HEK293 (cell line): Measurements from ENCODE around the gene LMF1.

Source experiments
- MYNN ChIP-seq: fragments of 450-650 bp; formaldehyde crosslinking; IDR thresholded peaks from 2 replicates; pipeline ENCODE4 v1.5.1; 2016; ENCODE audit warnings: missing biosample characterization, missing genetic modification characterization, borderline replicate concordance
- REPIN1 ChIP-seq: fragments of 450-650 bp; formaldehyde crosslinking; IDR thresholded peaks from 2 replicates; pipeline ENCODE4 v1.5.1; 2017; ENCODE audit warnings: missing biosample characterization, missing genetic modification characterization, low read depth
- WT1 ChIP-seq: fragments of 450-650 bp; formaldehyde crosslinking; IDR thresholded peaks from 2 replicates; pipeline ENCODE4 v1.5.1; 2016; ENCODE audit warnings: missing biosample characterization, missing genetic modification characterization
- ZFP37 ChIP-seq: fragments of 450-650 bp; formaldehyde crosslinking; IDR thresholded peaks from 2 replicates; pipeline ENCODE4 v1.5.1; 2016; ENCODE audit warnings: missing biosample characterization, missing genetic modification characterization
- ZNF292 ChIP-seq: fragments of 450-650 bp; formaldehyde crosslinking; IDR thresholded peaks from 2 replicates; pipeline ENCODE4 v1.5.1; 2016; ENCODE audit warnings: low read depth, missing biosample characterization, missing genetic modification characterization, borderline replicate concordance
- ZNF768 ChIP-seq: fragments of 450-650 bp; formaldehyde crosslinking; IDR thresholded peaks from 2 replicates; pipeline ENCODE4 v1.5.1; 2018; ENCODE audit warnings: missing biosample characterization, mild to moderate bottlenecking, missing genetic modification characterization
- TF ChIP-seq, protein P1 (sequence below): fragments of 450-650 bp; IDR thresholded peaks from 2 replicates; pipeline ENCODE4 v1.5.1; 2018; ENCODE audit warnings: missing biosample characterization, missing genetic modification characterization
- TF ChIP-seq, protein P2 (sequence below): fragments of 450-650 bp; formaldehyde crosslinking; IDR thresholded peaks from 2 replicates; pipeline ENCODE4 v1.5.1; 2016; ENCODE audit warnings: missing biosample characterization, missing genetic modification characterization
- TF ChIP-seq, protein P3 (sequence below): fragments of 450-650 bp; formaldehyde crosslinking; IDR thresholded peaks from 2 replicates; pipeline ENCODE4 v1.5.1; 2016; ENCODE audit warnings: missing biosample characterization, missing genetic modification characterization

DNA sequence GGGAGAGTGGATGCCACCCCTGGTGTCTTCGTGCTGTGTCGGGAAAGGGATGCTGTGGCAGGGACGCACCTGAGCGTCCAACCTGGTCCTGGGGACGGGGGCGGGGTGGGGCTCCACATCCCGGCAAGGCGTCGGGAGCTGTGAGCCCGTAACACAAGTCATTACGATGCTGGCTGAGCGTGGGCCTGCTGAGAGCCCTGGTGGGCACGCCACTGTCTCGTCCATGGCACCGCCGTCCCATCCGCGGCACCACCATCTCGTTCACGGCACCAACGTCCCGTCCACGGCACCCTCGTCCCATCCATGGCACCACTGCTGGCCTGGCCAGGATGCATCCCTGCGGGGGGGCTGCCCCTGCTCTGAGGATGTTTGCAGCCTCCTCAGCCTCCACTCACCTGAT, 146.2 kb downstream of the LMF1 start:
- TF ChIP-seq, protein P1, sequence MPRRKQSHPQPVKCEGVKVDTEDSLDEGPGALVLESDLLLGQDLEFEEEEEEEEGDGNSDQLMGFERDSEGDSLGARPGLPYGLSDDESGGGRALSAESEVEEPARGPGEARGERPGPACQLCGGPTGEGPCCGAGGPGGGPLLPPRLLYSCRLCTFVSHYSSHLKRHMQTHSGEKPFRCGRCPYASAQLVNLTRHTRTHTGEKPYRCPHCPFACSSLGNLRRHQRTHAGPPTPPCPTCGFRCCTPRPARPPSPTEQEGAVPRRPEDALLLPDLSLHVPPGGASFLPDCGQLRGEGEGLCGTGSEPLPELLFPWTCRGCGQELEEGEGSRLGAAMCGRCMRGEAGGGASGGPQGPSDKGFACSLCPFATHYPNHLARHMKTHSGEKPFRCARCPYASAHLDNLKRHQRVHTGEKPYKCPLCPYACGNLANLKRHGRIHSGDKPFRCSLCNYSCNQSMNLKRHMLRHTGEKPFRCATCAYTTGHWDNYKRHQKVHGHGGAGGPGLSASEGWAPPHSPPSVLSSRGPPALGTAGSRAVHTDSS (tag by site-specific recombination), result no peak
- TF ChIP-seq, protein P2, sequence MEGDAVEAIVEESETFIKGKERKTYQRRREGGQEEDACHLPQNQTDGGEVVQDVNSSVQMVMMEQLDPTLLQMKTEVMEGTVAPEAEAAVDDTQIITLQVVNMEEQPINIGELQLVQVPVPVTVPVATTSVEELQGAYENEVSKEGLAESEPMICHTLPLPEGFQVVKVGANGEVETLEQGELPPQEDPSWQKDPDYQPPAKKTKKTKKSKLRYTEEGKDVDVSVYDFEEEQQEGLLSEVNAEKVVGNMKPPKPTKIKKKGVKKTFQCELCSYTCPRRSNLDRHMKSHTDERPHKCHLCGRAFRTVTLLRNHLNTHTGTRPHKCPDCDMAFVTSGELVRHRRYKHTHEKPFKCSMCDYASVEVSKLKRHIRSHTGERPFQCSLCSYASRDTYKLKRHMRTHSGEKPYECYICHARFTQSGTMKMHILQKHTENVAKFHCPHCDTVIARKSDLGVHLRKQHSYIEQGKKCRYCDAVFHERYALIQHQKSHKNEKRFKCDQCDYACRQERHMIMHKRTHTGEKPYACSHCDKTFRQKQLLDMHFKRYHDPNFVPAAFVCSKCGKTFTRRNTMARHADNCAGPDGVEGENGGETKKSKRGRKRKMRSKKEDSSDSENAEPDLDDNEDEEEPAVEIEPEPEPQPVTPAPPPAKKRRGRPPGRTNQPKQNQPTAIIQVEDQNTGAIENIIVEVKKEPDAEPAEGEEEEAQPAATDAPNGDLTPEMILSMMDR (tag by site-specific recombination), result no peak
- TF ChIP-seq MYNN (tag by site-specific recombination), result no peak
- TF ChIP-seq ZNF292, result no peak
- no peak for TF ChIP-seq ZFP37 (tag by site-specific recombination)
- TF ChIP-seq, protein P3, sequence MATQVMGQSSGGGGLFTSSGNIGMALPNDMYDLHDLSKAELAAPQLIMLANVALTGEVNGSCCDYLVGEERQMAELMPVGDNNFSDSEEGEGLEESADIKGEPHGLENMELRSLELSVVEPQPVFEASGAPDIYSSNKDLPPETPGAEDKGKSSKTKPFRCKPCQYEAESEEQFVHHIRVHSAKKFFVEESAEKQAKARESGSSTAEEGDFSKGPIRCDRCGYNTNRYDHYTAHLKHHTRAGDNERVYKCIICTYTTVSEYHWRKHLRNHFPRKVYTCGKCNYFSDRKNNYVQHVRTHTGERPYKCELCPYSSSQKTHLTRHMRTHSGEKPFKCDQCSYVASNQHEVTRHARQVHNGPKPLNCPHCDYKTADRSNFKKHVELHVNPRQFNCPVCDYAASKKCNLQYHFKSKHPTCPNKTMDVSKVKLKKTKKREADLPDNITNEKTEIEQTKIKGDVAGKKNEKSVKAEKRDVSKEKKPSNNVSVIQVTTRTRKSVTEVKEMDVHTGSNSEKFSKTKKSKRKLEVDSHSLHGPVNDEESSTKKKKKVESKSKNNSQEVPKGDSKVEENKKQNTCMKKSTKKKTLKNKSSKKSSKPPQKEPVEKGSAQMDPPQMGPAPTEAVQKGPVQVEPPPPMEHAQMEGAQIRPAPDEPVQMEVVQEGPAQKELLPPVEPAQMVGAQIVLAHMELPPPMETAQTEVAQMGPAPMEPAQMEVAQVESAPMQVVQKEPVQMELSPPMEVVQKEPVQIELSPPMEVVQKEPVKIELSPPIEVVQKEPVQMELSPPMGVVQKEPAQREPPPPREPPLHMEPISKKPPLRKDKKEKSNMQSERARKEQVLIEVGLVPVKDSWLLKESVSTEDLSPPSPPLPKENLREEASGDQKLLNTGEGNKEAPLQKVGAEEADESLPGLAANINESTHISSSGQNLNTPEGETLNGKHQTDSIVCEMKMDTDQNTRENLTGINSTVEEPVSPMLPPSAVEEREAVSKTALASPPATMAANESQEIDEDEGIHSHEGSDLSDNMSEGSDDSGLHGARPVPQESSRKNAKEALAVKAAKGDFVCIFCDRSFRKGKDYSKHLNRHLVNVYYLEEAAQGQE (tag by site-specific recombination), result no peak
- no peak for TF ChIP-seq WT1 (tag by site-specific recombination)
- TF ChIP-seq REPIN1 (tag by site-specific recombination), result no peak
- no peak for TF ChIP-seq ZNF768 (tag by site-specific recombination)
